GM18508 (cell line): ENCODE results near the gene NSUN3.

Experiments used
- ATAC-seq: cut with Tn5 transposase; IDR thresholded peaks from one replicate; pipeline ENCODE4 v1.9.1; 2021; ENCODE audit warnings: moderate number of reproducible peaks; ENCODE audit not compliant: insufficient read depth, unreplicated experiment

Gene NSUN3

GRCh38 chr3:94176988-94177745, 114.3 kb downstream of the NSUN3 start:
- no peak for ATAC-seq
